Measurements from ENCODE around the gene AMDHD2.
"Not testable (repeated sequence)": the region's sequence is repeated elsewhere in the genome, so short reads cannot be mapped to it uniquely, and the experiment has no call there.

AMDHD2 gene

DNA sequence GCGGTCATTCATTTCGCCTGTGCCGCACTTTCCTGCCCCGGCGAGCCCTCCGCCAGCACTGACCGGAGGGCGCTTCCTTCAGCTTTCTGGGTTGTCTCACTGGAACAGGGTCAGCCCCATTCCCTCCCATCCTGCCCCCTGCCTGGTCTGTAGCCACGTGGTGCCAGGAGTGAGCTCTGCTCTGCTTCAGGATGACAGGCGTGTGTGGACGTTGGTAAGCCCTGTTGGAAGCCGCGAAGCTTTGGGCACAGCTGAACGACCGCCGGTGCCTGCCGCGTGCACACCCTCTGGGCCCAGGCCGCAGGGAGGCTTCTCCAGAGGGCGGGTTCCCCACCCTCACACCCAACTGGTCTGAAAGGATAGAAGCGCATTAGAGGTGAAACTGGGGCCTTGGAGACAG, 60.6 kb downstream of the AMDHD2 start:
- DNase-seq (ENCODE audit: low read depth), result not testable (repeated sequence)

Measured in GM04503 (cell line).